ENCODE measurements around the gene SDCBP2.

SDCBP2 gene

DNA sequence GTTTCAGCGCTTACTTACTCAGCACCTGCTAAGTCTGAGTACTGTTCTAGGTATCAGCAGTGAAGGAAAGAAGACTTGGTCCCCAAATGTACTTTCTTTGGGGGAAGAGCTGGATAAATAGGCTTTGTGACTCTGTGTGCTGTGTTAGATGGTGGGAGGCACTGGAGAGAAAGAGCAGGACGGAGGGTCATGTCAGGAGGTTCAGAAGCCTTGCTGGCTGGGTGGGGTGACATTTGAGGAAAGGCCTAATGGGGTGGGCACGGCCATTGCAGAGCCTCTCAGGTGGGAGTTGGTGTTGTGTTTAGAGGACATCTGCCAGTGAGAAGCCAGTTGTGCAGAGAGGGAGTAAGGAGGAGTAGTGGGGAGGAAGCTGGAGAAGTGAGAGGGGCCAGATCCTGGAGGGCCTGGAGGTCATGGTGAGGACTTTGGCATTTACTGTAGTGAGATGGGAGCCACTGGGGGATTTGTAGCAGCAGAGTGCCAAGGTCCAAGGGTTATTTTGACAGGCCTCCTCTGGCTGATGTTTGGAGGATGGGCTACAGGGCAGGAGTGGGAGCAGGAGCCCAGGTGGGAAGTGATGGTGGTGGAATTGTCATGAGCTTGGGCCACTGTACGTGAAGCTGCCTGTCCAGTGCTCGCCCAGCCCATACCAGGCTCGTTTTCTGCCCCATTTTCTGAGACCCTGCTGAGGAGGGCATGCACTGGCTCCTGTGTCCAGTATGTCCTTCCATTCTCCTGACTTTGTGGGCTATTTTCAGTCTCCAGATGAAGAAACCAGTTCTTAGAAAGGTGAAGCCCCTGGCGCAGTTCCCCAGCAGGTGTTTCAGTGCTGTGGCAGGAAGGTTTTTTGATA lies 886 bp downstream of the SDCBP2 start:
- FAIRE-seq = no peak

DNA sequence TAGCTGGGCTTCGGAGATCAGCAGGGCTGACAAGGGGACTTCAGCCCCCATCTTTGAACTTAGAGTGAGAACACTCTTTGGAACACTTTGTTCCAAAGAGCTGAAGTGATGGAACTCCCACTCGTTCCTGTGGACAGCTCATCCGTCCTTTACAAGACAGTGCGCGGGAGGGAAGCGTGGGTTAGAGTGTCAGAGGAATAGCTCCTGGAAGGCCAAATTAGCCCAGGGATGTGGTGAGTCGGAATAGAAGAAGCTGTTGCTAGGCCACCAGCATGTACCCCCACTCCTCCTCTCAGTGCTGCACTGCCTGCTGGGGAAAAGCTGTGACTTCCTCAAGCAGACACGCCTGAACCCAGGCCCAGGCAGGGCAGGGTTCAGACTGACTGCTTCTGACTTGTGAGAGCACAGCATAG lies 1.7 kb downstream of the SDCBP2 start:
- FAIRE-seq = no peak

- FAIRE-seq = no peak
These were observed 2.7 kb downstream of the SDCBP2 start for GRCh38 chr20:1326031-1326930.

DNA sequence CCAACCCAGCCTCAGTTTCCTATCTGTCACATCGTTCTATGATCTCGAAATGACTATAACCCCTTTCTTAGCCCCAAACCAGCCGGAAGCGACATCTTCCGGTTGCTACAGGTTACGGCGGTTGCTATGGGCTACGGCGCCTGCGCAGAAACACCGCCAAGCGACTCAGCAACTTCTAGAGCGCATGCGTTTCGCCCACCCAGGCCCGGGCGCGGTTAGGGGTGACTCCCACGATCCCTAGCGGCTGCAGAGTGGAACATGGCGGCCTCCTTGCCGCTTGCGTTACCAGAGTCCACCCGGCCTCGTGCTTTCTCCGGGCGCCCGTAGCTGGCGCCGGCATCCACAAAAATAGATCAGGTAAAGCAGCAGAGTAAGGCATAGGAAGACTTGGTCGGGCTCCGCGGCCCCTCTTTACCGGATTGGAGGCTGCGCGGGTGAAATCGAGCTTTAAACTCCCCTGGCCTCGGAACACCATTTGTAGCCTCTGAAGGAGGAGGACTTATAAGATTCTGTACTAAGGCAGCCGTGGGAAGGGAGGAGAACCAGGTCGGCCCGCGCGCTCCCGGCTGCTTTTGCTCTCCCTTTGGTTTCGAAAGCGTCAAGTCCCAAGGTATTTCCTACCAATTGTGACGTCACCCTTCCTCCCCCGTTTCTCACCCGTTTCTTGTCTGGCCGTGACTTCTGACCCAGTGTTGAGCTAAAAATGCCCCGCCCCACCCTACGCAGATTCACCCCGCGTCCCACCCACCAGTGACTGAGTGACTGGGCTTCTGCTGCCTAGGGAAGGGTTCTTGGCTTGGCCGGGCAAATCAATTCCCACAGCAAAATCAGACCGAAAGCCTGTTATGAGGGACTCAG lies 3.5 kb downstream of the SDCBP2 start:
- peak; percentile 89 for FAIRE-seq

GRCh38 chr20:1324598-1325172 lies 4.3 kb downstream of the SDCBP2 start:
- FAIRE-seq = no peak

GRCh38 chr20:1323830-1324597 lies 4.9 kb downstream of the SDCBP2 start:
- FAIRE-seq = no peak

- no peak for FAIRE-seq
These were observed 5.7 kb downstream of the SDCBP2 start for GRCh38 chr20:1323256-1323655.

- FAIRE-seq = no peak
These were observed 6.3 kb downstream of the SDCBP2 start for GRCh38 chr20:1322511-1323245.

DNA sequence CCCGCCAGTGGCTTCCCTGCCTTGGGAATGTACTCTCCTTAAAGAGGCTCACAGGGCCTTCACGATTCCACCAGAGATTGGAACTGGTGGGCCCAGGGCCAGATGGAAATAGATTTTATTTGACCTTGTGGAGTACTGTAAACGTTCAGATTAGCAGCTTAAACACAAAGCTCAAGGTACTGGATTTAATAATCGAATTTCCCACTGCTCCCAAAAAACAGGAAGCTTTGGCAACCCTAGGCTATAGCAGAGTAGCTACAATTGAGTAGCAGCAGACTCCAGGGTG lies 7.3 kb downstream of the SDCBP2 start:
- no peak for FAIRE-seq

DNA sequence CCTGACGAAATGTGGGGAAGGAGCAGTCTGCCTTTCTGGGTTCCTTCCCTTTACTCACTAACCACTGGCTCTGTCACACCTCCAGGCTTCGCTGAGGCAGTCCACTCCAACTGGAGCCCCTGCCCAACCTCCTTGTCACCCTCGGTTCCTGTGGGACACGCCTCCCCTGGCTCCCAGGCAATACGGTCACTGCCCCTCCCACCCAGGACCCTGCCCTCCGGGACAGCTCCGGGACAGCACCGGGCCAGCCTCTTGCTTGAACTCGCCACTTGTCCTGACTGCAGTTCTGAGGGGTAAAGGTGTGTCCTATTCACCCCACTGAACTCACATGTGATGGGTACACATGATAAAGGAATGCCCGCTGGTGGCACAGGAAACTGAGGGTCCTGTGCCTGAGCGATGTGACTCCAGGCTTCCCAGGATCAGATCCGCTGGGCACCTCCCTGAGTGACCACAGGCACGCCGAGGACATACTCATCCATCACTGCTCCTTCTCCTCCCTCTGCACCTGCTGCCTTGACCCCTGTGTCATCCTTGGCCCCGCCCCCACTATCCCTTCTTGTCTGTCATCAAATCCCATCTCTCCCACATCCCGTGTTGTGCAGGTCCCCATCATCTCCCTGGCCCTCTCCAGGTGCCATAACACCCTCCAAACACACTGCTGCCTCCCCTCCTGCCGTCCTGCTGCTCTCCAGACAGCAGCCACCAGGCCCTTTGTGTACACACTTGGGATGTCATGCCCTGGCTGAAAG lies 7.9 kb downstream of the SDCBP2 start:
- FAIRE-seq = no peak

DNA sequence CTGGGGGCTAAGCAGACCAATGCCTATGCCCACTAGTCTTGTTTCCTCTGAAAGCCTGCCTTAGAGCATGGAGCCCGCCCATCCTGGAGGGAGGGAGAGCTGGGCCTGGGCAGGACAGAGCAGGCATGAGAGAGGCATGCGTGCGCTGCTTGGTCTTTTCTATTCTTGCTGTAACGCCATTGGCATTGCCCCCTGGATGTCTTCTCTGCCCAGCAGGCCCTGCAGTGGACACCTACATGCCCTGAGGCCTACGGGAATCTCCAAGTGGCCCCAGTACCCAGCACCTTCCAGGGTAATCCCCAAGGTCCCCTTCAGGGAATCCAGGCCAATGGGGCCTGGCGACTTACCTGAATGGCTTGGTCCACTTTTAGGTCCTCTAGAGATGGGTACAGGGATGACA lies 8.9 kb downstream of the SDCBP2 start:
- no peak for FAIRE-seq

GRCh38 chr20:1319462-1319861 lies 9.5 kb downstream of the SDCBP2 start:
- no peak for FAIRE-seq

DNA sequence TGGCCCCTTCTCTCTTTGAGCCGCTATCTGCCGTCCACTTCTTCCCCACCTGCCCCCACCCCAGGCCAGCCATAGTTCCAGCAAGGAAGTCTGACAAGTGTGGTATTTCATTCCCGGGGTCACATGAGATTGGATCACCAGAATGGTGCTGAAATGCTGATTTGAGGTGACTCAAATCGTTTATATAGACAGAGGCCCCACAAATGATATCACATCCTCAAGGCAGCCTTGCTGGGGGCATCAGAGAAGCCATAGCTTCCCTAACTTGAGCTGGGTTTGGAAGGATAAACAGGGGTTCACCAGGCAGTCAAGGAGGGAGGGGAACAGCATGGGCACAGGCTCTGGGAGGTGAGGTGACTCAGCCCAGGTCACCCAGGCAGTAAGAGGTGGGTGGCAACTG lies 9.9 kb downstream of the SDCBP2 start:
- no peak for FAIRE-seq

DNA sequence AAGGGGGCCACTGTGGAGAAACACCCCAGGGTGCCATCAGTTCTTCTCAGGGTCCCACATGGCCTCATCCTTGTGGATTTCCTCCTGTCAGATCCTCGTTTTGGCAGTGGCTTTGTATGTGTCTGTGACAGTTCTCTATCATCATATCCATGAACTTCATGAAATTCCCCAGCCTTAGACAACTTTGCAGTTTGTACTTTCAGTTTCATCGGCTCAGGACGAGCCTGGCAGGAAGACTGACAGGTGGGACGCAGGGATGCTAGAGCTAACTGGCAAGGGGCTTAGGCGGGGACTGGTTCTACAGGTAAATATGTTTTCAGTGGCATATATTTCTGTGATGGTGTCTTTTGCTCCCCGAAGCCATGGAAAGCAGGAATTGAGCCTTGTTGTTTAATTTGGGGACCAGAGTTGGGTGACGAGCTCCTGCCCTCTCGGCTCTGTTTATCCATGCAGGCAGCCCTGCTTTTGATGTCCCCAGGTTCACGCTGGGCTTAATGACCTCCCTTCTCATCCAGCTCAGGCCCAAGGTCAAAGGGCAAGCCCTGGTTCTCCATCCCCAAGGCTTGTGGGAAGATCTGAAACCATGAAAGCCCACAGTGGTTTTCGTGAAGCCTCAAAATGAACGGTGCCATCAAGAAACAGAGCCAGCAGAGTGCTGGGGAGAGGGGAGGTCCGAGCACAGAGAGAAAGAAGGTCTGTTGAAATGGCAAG lies 11.2 kb downstream of the SDCBP2 start:
- FAIRE-seq = no peak

DNA sequence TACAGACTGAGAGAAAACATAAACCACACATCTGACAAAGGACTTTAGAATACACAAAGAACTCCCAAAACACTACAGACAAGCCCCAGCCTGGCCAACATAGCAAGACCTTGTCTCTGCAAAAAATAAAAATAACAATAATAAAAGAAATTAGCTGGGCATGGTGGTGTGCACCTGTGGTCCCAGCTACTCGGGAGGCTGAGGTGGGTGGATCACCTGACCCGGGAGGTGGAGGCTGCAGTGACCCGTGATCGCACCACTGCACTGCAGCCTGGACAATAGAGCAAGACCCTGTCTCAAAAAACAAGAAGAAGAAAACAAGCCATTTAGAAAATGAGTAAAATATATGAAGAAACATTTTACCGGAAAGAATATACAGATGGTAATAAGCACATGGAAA lies 13.1 kb downstream of the SDCBP2 start:
- FAIRE-seq = no peak

GRCh38 chr20:1313236-1313964 lies 15.5 kb downstream of the SDCBP2 start:
- FAIRE-seq = no peak

- no peak for FAIRE-seq
These were observed 16.1 kb downstream of the SDCBP2 start for GRCh38 chr20:1312904-1313235.

DNA sequence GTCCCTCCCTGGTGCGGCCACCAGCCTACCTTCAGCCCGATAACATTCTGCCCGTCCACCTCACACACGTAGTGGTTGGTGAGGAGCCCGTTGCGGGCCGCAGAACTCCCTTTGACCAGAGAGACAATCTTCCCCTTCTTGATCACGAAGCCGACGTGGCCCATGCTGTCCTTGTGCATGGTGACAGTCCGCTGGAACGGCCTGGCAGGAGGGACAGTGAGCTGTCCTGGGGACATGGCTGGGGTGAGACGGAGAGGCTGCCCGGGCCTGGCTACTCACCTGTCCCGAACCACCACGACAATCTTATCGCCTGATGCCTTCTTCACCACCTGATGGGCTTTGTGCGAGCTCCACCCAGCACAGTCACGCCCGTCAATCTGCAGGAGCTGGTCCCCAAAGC lies 16.6 kb downstream of the SDCBP2 start:
- no peak for FAIRE-seq

DNA sequence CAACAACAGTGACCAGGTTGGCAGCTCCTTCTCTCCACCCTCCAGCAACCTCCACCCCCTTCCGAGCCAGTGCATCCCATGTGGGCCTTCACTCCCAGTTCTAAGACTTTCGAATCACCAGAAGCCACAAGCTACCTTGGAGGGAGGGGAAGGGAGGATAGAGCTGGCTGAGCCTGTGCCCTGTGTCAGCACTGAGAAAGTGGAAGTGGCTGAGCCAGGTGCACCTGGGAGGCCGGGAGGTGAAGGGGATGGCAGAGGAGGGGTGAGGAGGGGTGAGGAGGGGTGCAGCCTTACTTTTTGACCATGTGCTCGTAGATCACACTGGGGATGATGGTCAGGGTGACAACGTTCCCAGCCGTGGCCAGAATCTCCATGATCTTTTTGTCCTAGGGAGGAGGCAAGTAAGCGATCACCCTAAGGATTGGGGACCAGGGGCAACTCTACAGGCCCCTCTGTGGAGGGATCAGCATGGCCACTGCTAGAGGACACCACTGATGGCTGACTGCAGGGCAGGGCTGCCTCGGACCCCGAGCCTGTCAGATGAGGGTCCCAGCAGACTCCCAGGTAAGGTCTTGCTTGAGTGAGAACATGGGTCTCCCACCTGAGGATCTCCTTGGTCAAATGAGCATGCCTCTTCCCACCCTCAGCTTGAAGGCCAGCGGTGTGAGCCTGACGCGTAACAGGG lies 18.3 kb downstream of the SDCBP2 start:
- no peak for FAIRE-seq

Measured in TTC549 (cell line).